HepG2 (cell line): ENCODE data around the gene MFSD8. TPM values are rescaled to one million over a fixed set of nuclear protein-coding genes. Genes with fewer than 3 reads are reported as not detected.
A peak's percentile ranks its signal among the peaks of the same experiment; 100 is the strongest.

Source experiments
- AGO1 ChIP-seq: fragments of 200-400 bp; formaldehyde crosslinking; IDR thresholded peaks from 2 replicates; pipeline ENCODE4 v1.6.1; 2017; ENCODE audit warnings: mild to moderate bottlenecking, low read depth, low read length, moderate library complexity; ENCODE audit not compliant: poor library complexity, severe bottlenecking
- CCDC6 ChIP-seq: sonication (generic); formaldehyde crosslinking; IDR thresholded peaks from 2 replicates; pipeline ENCODE4 v1.8.1; 2022; ENCODE audit warnings: mild to moderate bottlenecking, missing genetic modification reagents, moderate library complexity
- IKZF4 ChIP-seq: sonication (generic); formaldehyde crosslinking; IDR thresholded peaks from 2 replicates; pipeline ENCODE4 v1.5.1; 2020; ENCODE audit warnings: borderline replicate concordance, mild to moderate bottlenecking, low read depth, missing genetic modification reagents; ENCODE audit errors: not compliant biosample characterization
- MAF1 ChIP-seq: sonication (generic); formaldehyde crosslinking; IDR thresholded peaks from 2 replicates; pipeline ENCODE4 v1.5.0; 2020; ENCODE audit warnings: missing genetic modification reagents, borderline replicate concordance
- MIER2 ChIP-seq: IDR thresholded peaks from 2 replicates; pipeline ENCODE4 v1.6.1; 2016; ENCODE audit warnings: missing biosample characterization, missing genetic modification reagents
- MYC ChIP-seq: sonication (generic); formaldehyde crosslinking; IDR thresholded peaks from 2 replicates; pipeline ENCODE4 v1.9.0; 2021; ENCODE audit warnings: missing genetic modification reagents, borderline replicate concordance
- REST ChIP-seq, 2 experiments: IDR thresholded peaks; 2 replicates each; pipeline ENCODE4 v1.6.1; 2011 to 2012; ENCODE audit warnings: low read length in 2 of 2, borderline replicate concordance in 1 of 2, low read depth in 1 of 2, mild to moderate bottlenecking in 1 of 2, moderate library complexity in 1 of 2
- SMAD1 ChIP-seq: sonication (generic); formaldehyde crosslinking; IDR thresholded peaks from 2 replicates; pipeline ENCODE4 v1.4.0; 2020; ENCODE audit warnings: missing genetic modification reagents, low read depth, mild to moderate bottlenecking, borderline replicate concordance
- SRSF9 ChIP-seq: fragments of 200-400 bp; formaldehyde crosslinking; IDR thresholded peaks from 2 replicates; pipeline ENCODE4 v1.6.1; 2018; ENCODE audit warnings: borderline replicate concordance, mild to moderate bottlenecking, low read depth, low read length; ENCODE audit not compliant: insufficient read depth, poor library complexity, severe bottlenecking
- TFDP2 ChIP-seq: sonication (generic); formaldehyde crosslinking; IDR thresholded peaks from 2 replicates; pipeline ENCODE4 v1.4.0; 2020; ENCODE audit warnings: missing genetic modification reagents
- ZBTB2 ChIP-seq: sonication (generic); formaldehyde crosslinking; IDR thresholded peaks from 2 replicates; pipeline ENCODE4 v1.8.0; 2022; ENCODE audit warnings: low read depth, missing genetic modification reagents
- polyA plus RNA-seq, 8 experiments: library from polyadenylated mRNA; depleted of rRNA in 3 of 8; stranded (reverse) in 7 of 8; unstranded in 1 of 8; fragments of >200 nt; fragmentation: Illumina TruSeq in 4 of 8; extraction: Trizol in 4 of 8; gene quantifications; 2 replicates each; pipeline versions ENCODE4 v1.2.1 to v1.2.3, GENCODE V29; 2011 to 2016; ENCODE audit warnings: low read depth in 4 of 8, missing spikeins in 1 of 8, mixed read lengths in 1 of 8; ENCODE audit not compliant: insufficient read depth in 1 of 8
- total RNA-seq, 5 experiments: library from RNA; depleted of rRNA; stranded (reverse); fragments of >200 nt; fragmentation: Illumina TruSeq; extraction: Trizol; gene quantifications; 2 replicates each; pipeline ENCODE4 v1.2.3, GENCODE V29; 2016; ENCODE audit warnings: low read depth in 1 of 5
- TF ChIP-seq, protein P1 (sequence below): IDR thresholded peaks from 2 replicates; pipeline ENCODE4 v1.6.1; 2018; ENCODE audit warnings: missing genetic modification reagents, mild to moderate bottlenecking, missing compliant biosample characterization
- TF ChIP-seq, protein P2 (sequence below): sonication (generic); formaldehyde crosslinking; IDR thresholded peaks from 2 replicates; pipeline ENCODE4 v1.5.0; 2020; ENCODE audit warnings: missing genetic modification reagents, mild to moderate bottlenecking, borderline replicate concordance
- TF ChIP-seq, protein P3 (sequence below): sonication (generic); formaldehyde crosslinking; conservative IDR thresholded peaks from 2 replicates; pipeline ENCODE4 v1.4.0; 2020; ENCODE audit warnings: mild to moderate bottlenecking, missing genetic modification reagents, moderate library complexity

The MFSD8 gene
- total and polyA plus RNA-seq, 2 of the 13 experiments (the other 11 are each of a cell fraction or from before 2014, with no cell fraction given), result 24.8 to 25.5 TPM

- peak in 1 of 2 experiments; percentile 58; a peak in 1 of 4 replicates for TF ChIP-seq REST (IDR thresholded peaks at IDR 0.05; ENCODE audit: borderline replicate concordance in 1 of 2, low read depth in 1 of 2, low read length in 2 of 2)
- TF ChIP-seq AGO1, result peak; percentile 36
- no peak for TF ChIP-seq SMAD1 (CRISPR knock-in tag)
- TF ChIP-seq, protein P1, sequence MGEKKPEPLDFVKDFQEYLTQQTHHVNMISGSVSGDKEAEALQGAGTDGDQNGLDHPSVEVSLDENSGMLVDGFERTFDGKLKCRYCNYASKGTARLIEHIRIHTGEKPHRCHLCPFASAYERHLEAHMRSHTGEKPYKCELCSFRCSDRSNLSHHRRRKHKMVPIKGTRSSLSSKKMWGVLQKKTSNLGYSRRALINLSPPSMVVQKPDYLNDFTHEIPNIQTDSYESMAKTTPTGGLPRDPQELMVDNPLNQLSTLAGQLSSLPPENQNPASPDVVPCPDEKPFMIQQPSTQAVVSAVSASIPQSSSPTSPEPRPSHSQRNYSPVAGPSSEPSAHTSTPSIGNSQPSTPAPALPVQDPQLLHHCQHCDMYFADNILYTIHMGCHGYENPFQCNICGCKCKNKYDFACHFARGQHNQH (CRISPR knock-in tag), result peak; percentile 59; the same call in 1 of the 2 replicates
- TF ChIP-seq MIER2 (CRISPR knock-in tag), result peak; percentile 10; the same call in 1 of the 2 replicates
- TF ChIP-seq, protein P2, sequence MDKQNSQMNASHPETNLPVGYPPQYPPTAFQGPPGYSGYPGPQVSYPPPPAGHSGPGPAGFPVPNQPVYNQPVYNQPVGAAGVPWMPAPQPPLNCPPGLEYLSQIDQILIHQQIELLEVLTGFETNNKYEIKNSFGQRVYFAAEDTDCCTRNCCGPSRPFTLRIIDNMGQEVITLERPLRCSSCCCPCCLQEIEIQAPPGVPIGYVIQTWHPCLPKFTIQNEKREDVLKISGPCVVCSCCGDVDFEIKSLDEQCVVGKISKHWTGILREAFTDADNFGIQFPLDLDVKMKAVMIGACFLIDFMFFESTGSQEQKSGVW (CRISPR knock-in tag), result no peak
- TF ChIP-seq IKZF4 (CRISPR knock-in tag), result no peak
- no peak; the same call in 1 of the 2 replicates for TF ChIP-seq MYC (CRISPR knock-in tag)
- TF ChIP-seq, protein P3, sequence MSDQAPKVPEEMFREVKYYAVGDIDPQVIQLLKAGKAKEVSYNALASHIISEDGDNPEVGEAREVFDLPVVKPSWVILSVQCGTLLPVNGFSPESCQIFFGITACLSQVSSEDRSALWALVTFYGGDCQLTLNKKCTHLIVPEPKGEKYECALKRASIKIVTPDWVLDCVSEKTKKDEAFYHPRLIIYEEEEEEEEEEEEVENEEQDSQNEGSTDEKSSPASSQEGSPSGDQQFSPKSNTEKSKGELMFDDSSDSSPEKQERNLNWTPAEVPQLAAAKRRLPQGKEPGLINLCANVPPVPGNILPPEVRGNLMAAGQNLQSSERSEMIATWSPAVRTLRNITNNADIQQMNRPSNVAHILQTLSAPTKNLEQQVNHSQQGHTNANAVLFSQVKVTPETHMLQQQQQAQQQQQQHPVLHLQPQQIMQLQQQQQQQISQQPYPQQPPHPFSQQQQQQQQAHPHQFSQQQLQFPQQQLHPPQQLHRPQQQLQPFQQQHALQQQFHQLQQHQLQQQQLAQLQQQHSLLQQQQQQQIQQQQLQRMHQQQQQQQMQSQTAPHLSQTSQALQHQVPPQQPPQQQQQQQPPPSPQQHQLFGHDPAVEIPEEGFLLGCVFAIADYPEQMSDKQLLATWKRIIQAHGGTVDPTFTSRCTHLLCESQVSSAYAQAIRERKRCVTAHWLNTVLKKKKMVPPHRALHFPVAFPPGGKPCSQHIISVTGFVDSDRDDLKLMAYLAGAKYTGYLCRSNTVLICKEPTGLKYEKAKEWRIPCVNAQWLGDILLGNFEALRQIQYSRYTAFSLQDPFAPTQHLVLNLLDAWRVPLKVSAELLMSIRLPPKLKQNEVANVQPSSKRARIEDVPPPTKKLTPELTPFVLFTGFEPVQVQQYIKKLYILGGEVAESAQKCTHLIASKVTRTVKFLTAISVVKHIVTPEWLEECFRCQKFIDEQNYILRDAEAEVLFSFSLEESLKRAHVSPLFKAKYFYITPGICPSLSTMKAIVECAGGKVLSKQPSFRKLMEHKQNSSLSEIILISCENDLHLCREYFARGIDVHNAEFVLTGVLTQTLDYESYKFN (CRISPR knock-in tag), result peak; percentile 14; the same call in 1 of the 2 replicates
- TF ChIP-seq MAF1 (CRISPR knock-in tag), result no peak
- TF ChIP-seq CCDC6, result peak; percentile 74; the same call in 1 of the 2 replicates
- no peak for TF ChIP-seq SRSF9
- TF ChIP-seq TFDP2, result peak; percentile 99
- TF ChIP-seq ZBTB2 (CRISPR knock-in tag), result no peak
These were observed 84.0 kb downstream of the MFSD8 start, which contains the start of gene PLK4 (continued) for GRCh38 chr4:127880763-127881562.
